ENCODE results near the gene ABHD17C. TPM values are rescaled to one million over a fixed set of nuclear protein-coding genes. Genes with fewer than 3 reads are reported as not detected.

The ABHD17C gene
- polyA plus RNA-seq, 1 donor (not counting 4 experiments of a cell fraction or from before 2014, with no cell fraction given) = 23.3 TPM

DNA sequence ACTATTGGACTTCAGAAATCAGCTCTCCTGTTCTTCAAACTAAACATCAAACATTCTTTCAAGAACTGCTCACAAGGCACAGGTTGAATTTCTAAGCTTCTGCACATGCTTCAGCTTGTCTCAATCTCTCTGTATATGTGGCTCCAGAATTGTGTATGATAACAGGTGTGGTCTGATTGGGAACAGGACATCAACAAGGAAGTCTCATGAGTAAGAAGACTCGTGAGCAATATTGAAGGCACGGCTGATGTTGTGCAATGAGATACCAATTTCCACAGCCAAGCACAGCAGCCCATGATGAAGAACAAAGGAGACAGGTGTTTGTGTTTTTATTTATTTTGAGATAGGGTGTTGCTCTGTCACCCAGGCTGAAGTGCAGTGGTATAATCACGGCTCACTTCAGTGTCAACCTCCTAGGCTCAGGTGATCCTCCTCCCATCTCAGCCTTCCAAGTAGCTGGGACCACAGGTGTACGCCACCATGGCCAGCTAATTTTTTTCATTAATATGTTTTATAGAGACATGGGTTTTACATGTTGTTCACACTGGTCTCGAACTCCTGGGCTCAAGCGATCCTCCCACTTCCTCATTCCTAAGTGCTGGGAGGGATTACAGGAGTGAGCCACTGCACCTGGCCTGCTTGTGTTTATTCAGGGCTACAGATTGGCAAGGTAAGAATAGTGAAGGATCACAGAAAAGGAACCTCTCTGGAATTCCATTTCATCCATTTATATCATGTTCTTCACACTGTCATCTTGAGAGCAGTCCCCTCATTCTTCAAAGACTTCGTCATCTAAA is 32.2 kb upstream of the ABHD17C start:
- H3K4me3 ChIP-seq (ENCODE audit: control insufficient read depth in 2 of 3, extremely low read depth in 1 of 3, insufficient read depth in 2 of 3, low read depth in 1 of 3, low read length in 3 of 3) = peak overlapping the region in 1 of 3 experiments; percentile 34
- H3K9me3 ChIP-seq (ENCODE audit: control insufficient read depth, low read depth, low read length) = no peaks in the 10 kb centered on the region
- no peak for TF ChIP-seq EZH2 (IDR thresholded peaks at IDR 0.05; ENCODE audit: low read length)
- TF ChIP-seq, protein P1, sequence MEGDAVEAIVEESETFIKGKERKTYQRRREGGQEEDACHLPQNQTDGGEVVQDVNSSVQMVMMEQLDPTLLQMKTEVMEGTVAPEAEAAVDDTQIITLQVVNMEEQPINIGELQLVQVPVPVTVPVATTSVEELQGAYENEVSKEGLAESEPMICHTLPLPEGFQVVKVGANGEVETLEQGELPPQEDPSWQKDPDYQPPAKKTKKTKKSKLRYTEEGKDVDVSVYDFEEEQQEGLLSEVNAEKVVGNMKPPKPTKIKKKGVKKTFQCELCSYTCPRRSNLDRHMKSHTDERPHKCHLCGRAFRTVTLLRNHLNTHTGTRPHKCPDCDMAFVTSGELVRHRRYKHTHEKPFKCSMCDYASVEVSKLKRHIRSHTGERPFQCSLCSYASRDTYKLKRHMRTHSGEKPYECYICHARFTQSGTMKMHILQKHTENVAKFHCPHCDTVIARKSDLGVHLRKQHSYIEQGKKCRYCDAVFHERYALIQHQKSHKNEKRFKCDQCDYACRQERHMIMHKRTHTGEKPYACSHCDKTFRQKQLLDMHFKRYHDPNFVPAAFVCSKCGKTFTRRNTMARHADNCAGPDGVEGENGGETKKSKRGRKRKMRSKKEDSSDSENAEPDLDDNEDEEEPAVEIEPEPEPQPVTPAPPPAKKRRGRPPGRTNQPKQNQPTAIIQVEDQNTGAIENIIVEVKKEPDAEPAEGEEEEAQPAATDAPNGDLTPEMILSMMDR (optimal IDR thresholded peaks at IDR 0.05 in 1 of 3, IDR thresholded peaks at IDR 0.05 in 1 of 3, conservative IDR thresholded peaks at IDR 0.05 in 1 of 3; ENCODE audit: extremely low read depth in 1 of 3, insufficient read depth in 2 of 3, low read length in 3 of 3) = no peak
- no peaks in the 10 kb centered on the region for H3K9me1 ChIP-seq (ENCODE audit: control insufficient read depth, extremely low read depth, insufficient read depth, low read length)
- H3K4me1 ChIP-seq (ENCODE audit: control insufficient read depth, extremely low read depth, insufficient read depth, low read length) = peaks cover 28% of the 10 kb centered on the region
- no peaks in the 10 kb centered on the region for H3K27me3 ChIP-seq (ENCODE audit: control insufficient read depth, extremely low read depth, insufficient read depth, low read length)
- H3K4me2 ChIP-seq (ENCODE audit: control insufficient read depth, extremely low read depth, insufficient read depth, low read depth, low read length) = peak overlapping the region; percentile 90
- H3K27ac ChIP-seq (ENCODE audit: control insufficient read depth, insufficient read depth, low read length) = peak overlapping the region; percentile 84
- no peak overlapping the region for H3K9ac ChIP-seq (ENCODE audit: control insufficient read depth, extremely low read depth, insufficient read depth, low read length)
- DNase-seq (ENCODE audit: low read depth, low spot score) (peak; percentile 85), FAIRE-seq (peak; percentile 97)
- dilution Hi-C loops (cut with MboI; ENCODE audit: extremely low pct_ligation_motif_present, low sequenced_read_pairs) = no loop called here
- H3K79me2 ChIP-seq (ENCODE audit: control insufficient read depth, insufficient read depth, low read length) = no peaks in the 10 kb centered on the region
- no peaks in the 10 kb centered on the region for H3K36me3 ChIP-seq (ENCODE audit: control insufficient read depth in 2 of 2, extremely low read depth in 1 of 2, insufficient read depth in 2 of 2, low read length in 2 of 2)
- H4K20me1 ChIP-seq (ENCODE audit: control insufficient read depth, extremely low read depth, insufficient read depth, low read length) = no peaks in the 10 kb centered on the region
- no peak overlapping the region for H2AFZ ChIP-seq (ENCODE audit: control insufficient read depth, low read length)

DNA sequence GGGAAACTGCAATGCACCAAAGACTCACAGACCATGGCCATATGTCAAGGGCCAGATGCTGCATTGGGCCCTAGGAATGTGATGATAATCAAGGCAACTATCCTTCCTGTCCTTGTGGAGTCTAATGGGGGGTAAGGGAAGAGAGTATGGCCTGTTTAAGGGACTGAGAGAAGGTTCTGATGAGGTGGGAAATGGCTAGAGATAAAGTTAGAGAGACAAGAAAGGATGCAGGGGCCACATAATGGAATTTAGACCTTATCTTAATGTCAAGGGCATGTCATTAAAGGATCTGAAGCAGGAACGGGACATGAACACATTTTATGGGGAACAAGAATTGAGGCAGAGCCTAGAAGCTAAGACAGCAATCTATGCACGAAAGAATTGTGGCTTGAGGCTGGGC is 30.0 kb upstream of the ABHD17C start:
- Histone ChIP-seq H3K9me1 (ENCODE audit: control insufficient read depth, extremely low read depth, insufficient read depth, low read length) (no peaks in the 10 kb centered on the region), H3K4me2 (ENCODE audit: control insufficient read depth, extremely low read depth, insufficient read depth, low read depth, low read length) (no peak overlapping the region), H2AFZ (ENCODE audit: control insufficient read depth, low read length) (no peak overlapping the region), H3K27ac (ENCODE audit: control insufficient read depth, insufficient read depth, low read length) (no peak overlapping the region), H3K4me3 (ENCODE audit: control insufficient read depth in 2 of 3, extremely low read depth in 1 of 3, insufficient read depth in 2 of 3, low read depth in 1 of 3, low read length in 3 of 3) (no peak overlapping the region), H3K4me1 (ENCODE audit: control insufficient read depth, extremely low read depth, insufficient read depth, low read length) (peaks cover 29% of the 10 kb centered on the region), H3K9me3 (ENCODE audit: control insufficient read depth, low read depth, low read length) (no peaks in the 10 kb centered on the region), H3K9ac (ENCODE audit: control insufficient read depth, extremely low read depth, insufficient read depth, low read length) (no peak overlapping the region), H4K20me1 (ENCODE audit: control insufficient read depth, extremely low read depth, insufficient read depth, low read length) (no peaks in the 10 kb centered on the region), H3K27me3 (ENCODE audit: control insufficient read depth, extremely low read depth, insufficient read depth, low read length) (no peaks in the 10 kb centered on the region), H3K36me3 (ENCODE audit: control insufficient read depth in 2 of 2, extremely low read depth in 1 of 2, insufficient read depth in 2 of 2, low read length in 2 of 2) (no peaks in the 10 kb centered on the region), H3K79me2 (ENCODE audit: control insufficient read depth, insufficient read depth, low read length) (no peaks in the 10 kb centered on the region)
- dilution Hi-C loops (cut with MboI; ENCODE audit: extremely low pct_ligation_motif_present, low sequenced_read_pairs) = no loop called here
- DNase-seq (ENCODE audit: low read depth, low spot score) (no peak), FAIRE-seq (no peak)
- TF ChIP-seq, protein P1 (optimal IDR thresholded peaks at IDR 0.05 in 1 of 3, IDR thresholded peaks at IDR 0.05 in 1 of 3, conservative IDR thresholded peaks at IDR 0.05 in 1 of 3; ENCODE audit: extremely low read depth in 1 of 3, insufficient read depth in 2 of 3, low read length in 3 of 3) = no peak
- TF ChIP-seq EZH2 (IDR thresholded peaks at IDR 0.05; ENCODE audit: low read length) = no peak

Measured in keratinocyte (primary cell).